Measurements from ENCODE around the gene PCSK6. TPM values are rescaled to one million over a fixed set of nuclear protein-coding genes. Genes with fewer than 3 reads are reported as not detected.

The PCSK6 gene
- total RNA-seq, 1 donor from 2014 or later, result 5.4 TPM

GRCh38 chr15:101459579-101460300 lies 29.8 kb downstream of the PCSK6 start:
- no peak for DNase-seq (ENCODE audit: low read depth, low spot score)
- no peaks in the 10 kb centered on the region for H3K9me3 Mint-ChIP-seq
- no peaks in the 10 kb centered on the region for H3K36me3 Mint-ChIP-seq (ENCODE audit: low read depth)
- no peaks in the 10 kb centered on the region for H3K27me3 Mint-ChIP-seq (ENCODE audit: low read depth)
- TF ChIP-seq, protein P1, sequence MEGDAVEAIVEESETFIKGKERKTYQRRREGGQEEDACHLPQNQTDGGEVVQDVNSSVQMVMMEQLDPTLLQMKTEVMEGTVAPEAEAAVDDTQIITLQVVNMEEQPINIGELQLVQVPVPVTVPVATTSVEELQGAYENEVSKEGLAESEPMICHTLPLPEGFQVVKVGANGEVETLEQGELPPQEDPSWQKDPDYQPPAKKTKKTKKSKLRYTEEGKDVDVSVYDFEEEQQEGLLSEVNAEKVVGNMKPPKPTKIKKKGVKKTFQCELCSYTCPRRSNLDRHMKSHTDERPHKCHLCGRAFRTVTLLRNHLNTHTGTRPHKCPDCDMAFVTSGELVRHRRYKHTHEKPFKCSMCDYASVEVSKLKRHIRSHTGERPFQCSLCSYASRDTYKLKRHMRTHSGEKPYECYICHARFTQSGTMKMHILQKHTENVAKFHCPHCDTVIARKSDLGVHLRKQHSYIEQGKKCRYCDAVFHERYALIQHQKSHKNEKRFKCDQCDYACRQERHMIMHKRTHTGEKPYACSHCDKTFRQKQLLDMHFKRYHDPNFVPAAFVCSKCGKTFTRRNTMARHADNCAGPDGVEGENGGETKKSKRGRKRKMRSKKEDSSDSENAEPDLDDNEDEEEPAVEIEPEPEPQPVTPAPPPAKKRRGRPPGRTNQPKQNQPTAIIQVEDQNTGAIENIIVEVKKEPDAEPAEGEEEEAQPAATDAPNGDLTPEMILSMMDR (conservative IDR thresholded peaks at IDR 0.05), result no peak
- no peak overlapping the region for H3K4me3 Mint-ChIP-seq
- H3K27ac Mint-ChIP-seq (ENCODE audit: unreplicated experiment), result peak overlapping the region; percentile 83
- H3K4me1 Mint-ChIP-seq, result peaks cover 23% of the 10 kb centered on the region

GRCh38 chr15:101458908-101459578 lies 30.5 kb downstream of the PCSK6 start:
- no peaks in the 10 kb centered on the region for H3K27me3 Mint-ChIP-seq (ENCODE audit: low read depth)
- TF ChIP-seq, protein P1 (conservative IDR thresholded peaks at IDR 0.05), result no peak
- DNase-seq (ENCODE audit: low read depth, low spot score), result no peak
- H3K4me1 Mint-ChIP-seq, result peaks cover 23% of the 10 kb centered on the region
- H3K27ac Mint-ChIP-seq (ENCODE audit: unreplicated experiment), result no peak overlapping the region
- no peaks in the 10 kb centered on the region for H3K9me3 Mint-ChIP-seq
- no peak overlapping the region for H3K4me3 Mint-ChIP-seq
- H3K36me3 Mint-ChIP-seq (ENCODE audit: low read depth), result no peaks in the 10 kb centered on the region

DNA sequence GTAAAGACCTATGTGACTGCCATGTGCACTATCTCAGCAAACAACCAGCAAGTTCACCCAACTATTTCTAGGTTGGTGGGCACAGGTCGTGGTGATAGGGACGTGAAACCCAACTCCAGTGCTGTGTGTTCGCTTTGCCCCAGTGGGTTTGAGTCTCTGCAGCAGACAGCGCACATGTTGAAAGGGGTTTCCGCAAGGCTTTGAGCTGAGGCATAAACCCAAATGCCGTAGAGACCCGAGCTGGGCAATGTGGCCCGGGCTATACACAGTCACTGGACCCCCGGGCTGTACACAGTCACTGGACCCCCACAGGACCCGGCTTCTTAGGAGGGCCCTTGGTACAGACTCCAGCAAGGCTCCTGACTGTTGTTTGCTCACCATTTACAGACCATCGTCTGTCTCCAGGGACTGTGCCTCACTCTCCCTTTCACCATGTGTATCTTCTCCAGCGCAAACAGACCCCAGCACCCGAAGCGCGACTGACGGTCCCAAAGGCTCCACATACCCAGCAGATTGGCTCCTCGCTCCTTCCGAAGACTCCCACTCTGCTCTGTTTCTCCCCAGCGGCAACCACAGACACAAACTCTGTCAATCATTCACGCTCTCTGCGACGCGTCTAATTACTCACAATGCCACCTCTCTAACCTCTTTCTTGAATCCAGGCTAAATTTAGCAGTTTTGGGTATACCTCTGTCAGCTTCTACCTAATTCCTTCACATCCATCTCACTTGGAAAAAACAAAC lies 31.2 kb downstream of the PCSK6 start:
- H3K27ac Mint-ChIP-seq (ENCODE audit: unreplicated experiment), result peak overlapping the region; percentile 32
- no peaks in the 10 kb centered on the region for H3K9me3 Mint-ChIP-seq
- DNase-seq (ENCODE audit: low read depth, low spot score), result no peak

DNA sequence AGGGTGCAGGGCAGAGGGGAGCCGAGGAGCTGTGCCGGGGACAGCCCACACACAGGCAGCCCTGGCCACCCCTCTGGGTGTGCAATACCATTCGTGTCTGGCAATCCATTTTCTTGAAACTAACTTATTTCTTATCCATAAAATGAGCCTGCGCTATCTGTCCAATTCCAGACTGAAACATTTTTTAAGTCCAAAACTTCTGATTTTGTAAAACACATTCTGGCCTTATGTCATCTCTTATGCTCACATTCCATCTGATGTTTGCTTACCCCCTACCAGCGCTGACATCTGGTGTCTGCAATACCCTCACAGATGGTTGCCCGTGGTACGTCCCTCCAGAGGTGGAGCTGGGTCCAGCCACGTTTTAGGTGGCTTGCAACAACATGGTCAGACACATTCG lies 31.8 kb downstream of the PCSK6 start:
- no peak for DNase-seq (ENCODE audit: low read depth, low spot score)
- Mint-ChIP-seq H3K9me3 (no peaks in the 10 kb centered on the region), H3K27ac (ENCODE audit: unreplicated experiment) (no peak overlapping the region), H3K4me1 (peaks cover 20% of the 10 kb centered on the region), H3K4me3 (no peak overlapping the region), H3K27me3 (ENCODE audit: low read depth) (no peaks in the 10 kb centered on the region), H3K36me3 (ENCODE audit: low read depth) (no peaks in the 10 kb centered on the region)
- TF ChIP-seq, protein P1 (conservative IDR thresholded peaks at IDR 0.05), result no peak

More for the DNA sequence above, 31.2 kb downstream of the PCSK6 start:
- TF ChIP-seq, protein P1 (conservative IDR thresholded peaks at IDR 0.05), result no peak
- no peaks in the 10 kb centered on the region for H3K27me3 Mint-ChIP-seq (ENCODE audit: low read depth)
- H3K36me3 Mint-ChIP-seq (ENCODE audit: low read depth), result no peaks in the 10 kb centered on the region
- no peak overlapping the region for H3K4me3 Mint-ChIP-seq
- H3K4me1 Mint-ChIP-seq, result peaks cover 21% of the 10 kb centered on the region

GRCh38 chr15:101456057-101456739 lies 33.3 kb downstream of the PCSK6 start:
- H3K9me3 Mint-ChIP-seq, result no peaks in the 10 kb centered on the region

More at GRCh38 chr15:101456057-101456739, 33.3 kb downstream of the PCSK6 start:
- Mint-ChIP-seq H3K27me3 (ENCODE audit: low read depth) (no peaks in the 10 kb centered on the region), H3K4me3 (no peak overlapping the region), H3K4me1 (peaks cover 33% of the 10 kb centered on the region), H3K27ac (ENCODE audit: unreplicated experiment) (peak overlapping the region; percentile 57), H3K36me3 (ENCODE audit: low read depth) (no peaks in the 10 kb centered on the region)
- no peak for DNase-seq (ENCODE audit: low read depth, low spot score)
- TF ChIP-seq, protein P1 (conservative IDR thresholded peaks at IDR 0.05), result no peak
